Hematopoietic multipotent progenitor cell treated with erythropoietin and hydrocortisone succinate and interleukin-3 and kit ligand, for 4 days (in vitro differentiated cells): Measurements from ENCODE around the gene BCL2L1.
"Not testable (repeated sequence)": the region's sequence is repeated elsewhere in the genome, so short reads cannot be mapped to it uniquely, and the experiment has no call there.

Experiments used
- DNase-seq: peaks from one replicate; pipeline ENCODE4 v3.0.0-alpha.2; 2015

The BCL2L1 gene

GRCh38 chr20:31722257-31723068, at the start of gene BCL2L1:
TSS of gene BCL2L1 (minus strand) at chr20:31722868. CDS start at chr20:31722218, 650 bp downstream.
- DNase-seq = peak; percentile 94

GRCh38 chr20:31770243-31770642, 47.6 kb upstream of the BCL2L1 start:
- no peak for DNase-seq

DNA sequence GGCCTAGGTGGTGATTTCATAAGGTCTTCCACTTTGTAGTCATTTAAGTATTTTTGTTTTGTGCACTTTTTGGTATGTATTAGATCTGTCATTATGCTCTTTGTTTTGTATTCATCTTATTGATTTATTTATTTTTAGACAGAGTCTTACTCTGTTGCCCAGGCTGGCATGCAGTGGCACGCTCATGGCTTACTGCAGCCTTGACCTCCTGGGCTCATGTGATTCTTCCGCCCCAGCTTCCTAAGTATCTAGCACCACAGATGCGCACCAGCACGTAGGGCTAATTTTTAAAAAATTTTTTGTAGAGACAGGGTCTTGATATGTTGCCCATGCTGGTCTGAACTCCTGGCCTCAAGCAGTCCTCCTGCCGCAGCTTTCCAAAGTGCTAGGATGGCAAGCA, 47.0 kb upstream of the BCL2L1 start:
- no peak for DNase-seq

DNA sequence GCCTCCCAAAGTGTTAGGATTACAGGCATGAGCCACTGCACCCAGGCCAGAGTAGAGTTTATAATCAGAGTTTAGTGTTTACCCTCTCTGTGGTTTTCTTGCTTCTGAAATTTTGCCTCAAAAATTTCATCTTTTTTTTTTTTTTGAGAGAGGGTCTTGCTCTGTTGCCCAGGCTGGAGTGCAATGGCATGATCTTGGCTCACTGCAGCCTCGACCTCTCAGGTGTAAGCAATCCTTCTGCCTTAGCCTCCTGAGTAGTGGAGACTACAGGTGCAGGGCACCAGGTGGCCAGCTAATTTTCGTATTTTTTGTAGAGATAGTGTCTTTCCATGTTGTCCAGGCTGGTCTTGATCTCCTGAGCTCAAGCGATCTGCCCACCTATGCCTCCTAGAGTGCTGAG, 45.1 kb upstream of the BCL2L1 start:
- DNase-seq = no peak

- DNase-seq = no peak
These were observed 42.1 kb upstream of the BCL2L1 start for GRCh38 chr20:31764641-31765305.

DNA sequence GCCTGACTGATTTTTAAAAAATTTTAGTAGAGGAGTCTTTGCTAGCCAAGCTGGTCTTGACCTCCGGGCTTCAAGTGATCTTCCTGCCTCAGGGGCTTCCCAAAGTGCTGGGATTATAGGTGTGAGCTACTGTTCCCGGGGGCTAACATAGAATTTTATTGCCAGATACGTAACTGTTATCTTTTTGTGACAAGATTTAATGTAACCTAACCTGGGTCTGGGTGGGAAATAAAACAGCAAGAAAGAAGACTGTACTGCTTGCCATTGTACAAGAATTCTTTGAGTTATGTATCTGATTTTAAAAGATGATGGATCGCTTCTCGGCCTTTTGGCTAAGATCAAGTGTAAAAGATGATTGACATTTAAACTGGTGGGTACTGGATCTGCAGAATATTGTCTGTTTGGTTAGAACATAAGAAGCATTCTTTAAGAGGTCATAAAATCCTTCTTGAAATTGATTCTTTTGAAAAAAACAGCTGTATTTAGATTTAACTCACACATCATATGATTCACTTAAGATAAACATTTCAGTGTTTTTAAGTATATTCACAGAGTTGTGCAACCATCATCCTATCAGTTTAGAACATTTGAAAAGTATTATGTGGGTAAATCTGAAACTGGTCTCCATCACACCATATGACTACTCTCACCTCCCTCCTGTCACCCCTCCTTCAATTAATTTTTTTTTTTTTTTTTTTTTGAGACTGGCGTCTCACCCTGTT, 38.0 kb upstream of the BCL2L1 start:
- DNase-seq = no peak

GRCh38 chr20:31759836-31760518, 37.3 kb upstream of the BCL2L1 start:
- DNase-seq = no peak

GRCh38 chr20:31758991-31759390, 36.3 kb upstream of the BCL2L1 start:
- DNase-seq = no peak

GRCh38 chr20:31758521-31758920, 35.9 kb upstream of the BCL2L1 start:
- DNase-seq = no peak

DNA sequence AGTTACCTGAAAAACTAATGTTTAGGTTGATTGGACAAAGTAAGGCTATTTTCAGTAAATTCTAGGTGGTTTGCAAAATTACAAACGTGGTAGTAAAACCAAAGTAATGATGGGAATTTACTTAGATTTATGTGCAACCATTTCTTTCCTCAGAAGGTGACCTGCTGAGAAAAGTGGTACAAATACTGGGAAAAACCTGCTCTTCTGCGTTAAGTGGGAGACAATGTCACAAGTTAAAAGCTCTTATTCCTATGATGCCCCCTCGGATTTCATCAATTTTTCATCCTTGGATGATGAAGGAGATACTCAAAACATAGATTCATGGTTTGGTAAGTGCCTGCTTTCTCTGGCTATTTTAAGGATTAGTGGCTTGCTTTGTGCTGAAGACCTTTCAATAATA, 34.6 kb upstream of the BCL2L1 start:
- DNase-seq = no peak

- DNase-seq = no peak
These were observed 28.5 kb upstream of the BCL2L1 start for GRCh38 chr20:31751126-31751525.

GRCh38 chr20:31749223-31749622, 26.6 kb upstream of the BCL2L1 start:
- no peak for DNase-seq

DNA sequence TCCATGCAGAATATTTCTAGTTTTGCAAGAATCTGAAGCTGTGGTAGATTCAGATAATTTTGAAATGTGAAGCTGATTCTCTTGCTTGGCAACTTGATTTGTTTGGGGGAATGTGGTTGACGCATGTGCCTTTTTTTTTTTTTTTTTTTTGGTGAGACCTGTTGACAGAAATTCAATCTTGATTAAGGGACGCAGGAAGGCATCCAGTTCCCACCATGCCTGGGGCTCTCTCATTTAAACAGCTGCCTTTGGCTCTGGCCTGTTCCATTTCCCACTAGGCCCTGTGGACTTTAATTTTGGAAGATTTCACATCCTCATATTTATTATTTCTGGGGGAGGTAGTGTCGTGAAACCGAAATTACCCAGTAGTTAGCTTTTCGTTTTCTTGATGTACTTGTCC, 25.0 kb upstream of the BCL2L1 start:
- no peak for DNase-seq

GRCh38 chr20:31747028-31747427, 24.4 kb upstream of the BCL2L1 start:
- DNase-seq = not testable (repeated sequence)

GRCh38 chr20:31746068-31746878, 23.6 kb upstream of the BCL2L1 start:
- DNase-seq = no peak

GRCh38 chr20:31740656-31741323, 18.1 kb upstream of the BCL2L1 start:
- DNase-seq = no peak

- peak; percentile 60 for DNase-seq
These were observed 17.5 kb upstream of the BCL2L1 start for GRCh38 chr20:31740208-31740607.

DNA sequence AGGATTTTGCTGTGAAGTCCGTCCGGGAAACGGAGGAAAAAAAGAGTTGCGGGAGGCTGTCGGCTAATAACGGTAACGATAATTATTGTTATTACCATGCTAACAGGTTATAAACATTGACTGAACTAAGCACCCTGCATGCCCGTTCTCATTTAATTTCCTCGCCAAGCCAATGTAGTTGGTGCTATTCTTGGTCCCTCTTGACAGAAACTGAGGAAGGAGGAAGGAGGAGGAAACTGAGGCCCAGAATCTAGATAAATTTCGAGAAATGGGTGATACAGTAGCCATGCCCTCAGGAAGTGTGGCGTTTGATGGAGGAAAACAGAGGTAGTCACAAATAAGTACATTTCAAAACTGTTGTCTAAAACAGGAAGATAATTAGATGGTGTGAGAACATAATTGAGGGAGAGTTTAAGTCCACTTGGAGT, 16.9 kb upstream of the BCL2L1 start:
- DNase-seq = peak; percentile 24

- DNase-seq = peak; percentile 99
These were observed 16.3 kb upstream of the BCL2L1 start, which contains the start of gene TPX2 for GRCh38 chr20:31738729-31739549. TSS of gene TPX2 (plus strand) at chr20:31739290. CDS start at chr20:31757477, 18,187 bp downstream.

- no peak for DNase-seq
These were observed 8.7 kb upstream of the BCL2L1 start for GRCh38 chr20:31731321-31731717.
